Activated CD4-positive, CD25-positive, alpha-beta regulatory T cell treated with anti-CD3 and anti-CD28 coated beads, Interleukin-2, amount 50 U/mL, for 16 hours (primary cell): Measurements from ENCODE around the gene ITIH5.
"Not testable (repeated sequence)": the region's sequence is repeated elsewhere in the genome, so short reads cannot be mapped to it uniquely, and the experiment has no call there.

Experiments
- DNase-seq: peaks from one replicate; pipeline ENCODE4 v3.0.0-alpha.2; 2020; ENCODE audit warnings: low read depth, low spot score

The ITIH5 gene

DNA sequence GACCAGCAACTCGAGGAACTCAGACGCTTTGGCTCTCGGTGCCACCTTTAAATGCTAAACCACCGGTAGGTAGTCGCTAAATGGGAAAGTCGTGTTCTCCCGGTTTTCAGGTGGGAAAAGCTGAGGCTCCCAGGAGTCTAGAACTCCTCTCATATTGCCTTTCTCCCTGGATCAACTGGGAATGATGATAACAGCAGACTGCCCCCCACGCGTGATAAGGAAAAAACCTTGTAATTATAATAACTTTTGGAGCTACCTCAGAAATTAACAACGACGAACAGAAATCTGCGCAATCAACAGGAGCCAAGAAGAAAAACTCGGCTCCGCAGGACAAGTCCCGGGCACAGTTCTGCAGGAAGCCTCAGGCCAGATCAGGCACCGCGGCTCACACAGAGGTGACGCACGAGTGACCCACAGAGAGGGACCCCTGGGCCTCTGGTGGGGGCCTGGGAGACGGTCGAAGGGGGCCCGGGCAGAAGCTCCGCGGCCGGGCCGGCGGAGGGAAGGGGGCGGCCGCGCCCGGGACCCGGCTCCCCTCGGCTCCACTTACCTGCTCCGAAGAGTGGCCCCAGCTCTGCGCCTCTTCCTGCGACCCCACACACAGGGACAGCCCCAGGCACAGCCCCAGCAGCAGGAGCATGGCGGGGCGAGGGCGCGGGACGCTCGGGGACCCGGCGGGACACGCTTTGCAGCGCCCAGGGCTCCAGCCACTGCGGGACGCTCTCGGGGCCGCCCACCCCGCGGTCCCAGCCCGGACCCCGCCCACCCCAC is at the start of gene ITIH5:
Gene ITIH5 (minus strand): TSS at position 714 of the 771 bp plus-strand sequence. CDS start 74 bp downstream, at position 640.
- DNase-seq: no peak

DNA sequence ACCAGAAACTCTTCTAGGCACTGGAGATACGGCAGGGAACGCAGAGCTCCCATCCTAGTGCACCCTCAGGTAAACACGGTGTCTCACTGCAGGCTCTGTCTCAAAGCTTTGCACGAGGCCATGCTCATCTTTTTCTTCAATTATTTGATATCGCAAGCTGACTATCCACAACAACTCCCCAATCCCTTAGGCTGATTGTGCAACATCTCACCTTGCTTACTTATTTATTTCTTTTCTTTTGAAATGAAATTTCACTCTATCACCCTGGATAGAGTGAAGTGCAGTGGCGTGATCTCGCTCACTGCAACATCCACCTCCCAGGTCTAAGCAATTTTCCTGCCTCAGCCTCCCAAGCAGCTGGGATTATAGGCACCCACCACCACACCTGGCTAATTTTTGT is 48.7 kb upstream of the ITIH5 start:
- no peak for DNase-seq

DNA sequence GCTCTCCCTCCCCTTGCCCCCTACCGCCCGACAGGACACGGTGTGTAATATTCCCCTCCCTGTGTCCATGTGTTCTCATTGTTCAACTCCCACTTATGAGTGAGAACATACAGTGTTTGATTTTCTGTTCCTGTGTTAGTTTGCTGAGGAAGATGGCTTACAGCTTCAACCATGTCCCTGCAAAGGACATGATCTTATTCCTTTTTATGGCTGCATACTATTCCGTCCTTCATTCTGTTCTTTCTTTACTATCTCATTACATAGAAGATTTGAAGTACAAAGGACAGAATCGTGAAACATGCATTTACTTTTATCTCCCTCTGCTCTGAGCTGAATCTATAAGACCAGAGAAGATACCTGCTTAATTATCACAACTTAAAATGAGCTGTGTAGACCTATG is 44.3 kb upstream of the ITIH5 start:
- DNase-seq: not testable (repeated sequence)

DNA sequence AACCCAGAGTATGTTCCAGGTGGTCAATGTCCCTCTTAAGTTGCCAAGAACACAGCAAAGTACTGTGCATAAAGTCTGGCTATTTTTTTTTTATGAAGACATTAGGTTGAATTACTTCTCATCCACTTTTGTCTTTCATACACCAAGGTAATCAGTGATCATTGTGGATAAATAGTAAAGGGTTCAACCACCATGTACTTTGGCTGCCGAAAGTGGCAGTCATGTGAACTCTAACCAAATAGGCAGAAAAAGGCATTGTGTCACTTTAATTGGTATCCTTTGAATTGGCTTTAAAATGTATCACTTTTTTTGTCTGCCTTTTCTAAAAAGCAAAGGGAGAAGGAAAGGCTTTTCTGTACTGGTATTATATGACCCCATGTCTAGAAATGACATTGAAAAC is 43.7 kb upstream of the ITIH5 start:
- DNase-seq: no peak

DNA sequence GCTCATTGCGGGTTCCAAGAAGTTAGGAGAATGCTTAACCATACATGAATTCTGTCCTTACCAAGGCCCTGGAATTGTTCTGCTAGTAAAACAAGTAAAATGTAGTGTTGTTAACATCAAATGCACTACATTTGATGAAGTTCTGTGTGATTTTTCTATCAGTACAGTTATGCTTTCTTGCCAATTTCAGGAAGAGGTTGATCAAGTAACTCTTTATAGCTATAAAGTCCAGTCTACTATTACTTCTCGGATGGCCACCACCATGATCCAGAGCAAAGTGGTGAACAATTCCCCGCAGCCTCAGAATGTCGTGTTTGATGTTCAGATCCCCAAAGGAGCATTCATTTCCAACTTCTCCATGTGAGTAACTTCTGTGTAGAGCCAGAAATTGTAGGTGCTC is 42.1 kb upstream of the ITIH5 start:
- no peak for DNase-seq

DNA sequence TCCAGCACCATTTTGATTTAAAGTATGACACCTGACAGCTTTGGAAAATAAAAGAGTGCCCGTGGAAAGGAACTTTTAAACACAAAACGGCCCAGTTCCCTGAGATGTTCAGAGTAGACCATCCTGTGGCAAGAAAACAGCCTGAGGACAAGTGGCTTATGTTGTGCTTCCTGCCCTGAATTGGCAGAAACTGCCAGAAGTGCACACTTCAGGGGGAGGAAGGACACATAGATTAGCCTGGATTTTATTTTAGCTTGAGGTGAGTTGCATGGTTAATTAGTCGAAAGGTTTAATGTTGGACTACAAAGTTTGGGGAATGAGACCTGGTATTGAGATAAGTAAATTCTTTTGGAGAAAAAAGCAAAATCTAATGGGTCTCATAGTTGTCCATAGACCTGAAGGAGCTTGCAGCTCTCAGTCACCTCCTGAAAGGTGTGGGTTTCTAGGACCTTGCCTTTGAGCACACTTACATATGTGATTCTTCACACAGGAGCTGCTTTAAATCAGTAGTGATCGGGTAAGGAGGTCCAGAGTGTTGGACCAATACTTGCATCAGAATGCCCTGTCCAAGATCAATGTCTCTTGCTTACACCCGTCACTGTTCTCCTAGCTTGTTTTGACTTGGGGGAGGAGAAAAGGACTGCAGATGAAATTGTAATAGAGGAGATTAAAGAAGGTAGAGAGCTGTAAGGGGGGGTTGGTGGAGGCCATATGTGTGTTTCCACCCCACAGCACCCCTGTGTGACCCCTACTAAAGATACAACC is 41.3 kb upstream of the ITIH5 start:
- DNase-seq: no peak

DNA sequence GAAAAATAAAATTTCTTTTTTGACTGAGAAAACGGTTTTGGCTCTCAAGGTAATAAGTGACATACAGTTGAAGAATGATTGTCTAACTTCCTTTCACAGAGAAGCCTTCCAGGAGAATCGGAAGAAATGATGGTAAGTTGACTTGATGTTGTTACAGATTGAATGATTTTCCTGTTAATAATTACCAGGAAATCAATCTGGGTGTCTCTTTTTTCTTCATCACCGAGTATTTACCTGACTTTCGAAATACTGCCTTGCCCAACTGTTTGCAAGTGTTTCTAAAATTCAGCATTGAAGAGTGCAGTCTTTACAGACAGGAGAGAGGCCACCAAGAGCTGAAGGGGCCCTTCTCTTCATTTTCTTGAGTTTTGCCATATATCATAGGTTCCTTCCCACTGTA is 40.3 kb upstream of the ITIH5 start:
- DNase-seq: no peak

DNA sequence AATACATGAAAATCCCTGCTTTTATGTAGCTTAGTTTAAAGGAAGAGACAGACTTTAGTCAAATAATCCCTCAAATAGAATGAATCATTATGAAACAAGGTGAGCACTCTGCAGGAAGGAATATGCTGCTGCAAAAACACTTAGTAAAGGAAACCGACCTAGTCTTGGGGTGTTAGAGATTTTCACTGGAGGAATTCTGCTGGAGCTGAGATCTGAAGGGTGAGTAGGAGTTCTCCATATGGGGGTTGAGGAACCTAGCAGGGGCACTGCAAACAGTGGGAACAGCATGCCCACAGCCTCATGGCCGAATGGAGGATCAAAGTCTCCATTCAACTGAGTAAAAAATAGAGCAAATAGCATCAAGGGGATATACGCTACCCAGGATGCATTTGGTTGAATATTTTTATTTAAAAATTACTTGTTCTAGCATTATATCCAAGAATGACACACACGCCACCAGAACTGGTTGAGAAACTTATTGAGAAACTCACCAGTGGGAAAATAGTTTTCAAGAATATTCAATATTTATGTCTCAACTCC is 39.8 kb upstream of the ITIH5 start:
- DNase-seq: no peak

DNA sequence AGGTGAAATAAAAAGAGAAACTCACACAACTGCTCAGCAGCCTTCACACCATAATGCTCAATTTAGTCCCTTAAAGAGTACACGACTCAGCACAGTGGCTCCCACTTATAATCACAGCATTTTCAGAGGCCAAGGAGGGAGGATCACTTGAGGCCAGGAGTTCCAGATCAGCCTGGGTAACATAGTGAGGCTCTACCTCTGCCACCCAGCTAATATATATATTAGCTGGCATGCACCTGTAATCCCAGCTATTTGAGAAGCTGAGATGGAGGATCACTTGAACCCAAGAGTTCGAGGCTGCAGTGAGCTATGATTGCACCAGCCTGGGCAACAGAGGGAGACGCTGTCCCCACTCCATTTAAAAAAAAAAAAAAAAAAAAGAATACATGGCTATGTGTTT is 38.6 kb upstream of the ITIH5 start:
- no peak for DNase-seq

DNA sequence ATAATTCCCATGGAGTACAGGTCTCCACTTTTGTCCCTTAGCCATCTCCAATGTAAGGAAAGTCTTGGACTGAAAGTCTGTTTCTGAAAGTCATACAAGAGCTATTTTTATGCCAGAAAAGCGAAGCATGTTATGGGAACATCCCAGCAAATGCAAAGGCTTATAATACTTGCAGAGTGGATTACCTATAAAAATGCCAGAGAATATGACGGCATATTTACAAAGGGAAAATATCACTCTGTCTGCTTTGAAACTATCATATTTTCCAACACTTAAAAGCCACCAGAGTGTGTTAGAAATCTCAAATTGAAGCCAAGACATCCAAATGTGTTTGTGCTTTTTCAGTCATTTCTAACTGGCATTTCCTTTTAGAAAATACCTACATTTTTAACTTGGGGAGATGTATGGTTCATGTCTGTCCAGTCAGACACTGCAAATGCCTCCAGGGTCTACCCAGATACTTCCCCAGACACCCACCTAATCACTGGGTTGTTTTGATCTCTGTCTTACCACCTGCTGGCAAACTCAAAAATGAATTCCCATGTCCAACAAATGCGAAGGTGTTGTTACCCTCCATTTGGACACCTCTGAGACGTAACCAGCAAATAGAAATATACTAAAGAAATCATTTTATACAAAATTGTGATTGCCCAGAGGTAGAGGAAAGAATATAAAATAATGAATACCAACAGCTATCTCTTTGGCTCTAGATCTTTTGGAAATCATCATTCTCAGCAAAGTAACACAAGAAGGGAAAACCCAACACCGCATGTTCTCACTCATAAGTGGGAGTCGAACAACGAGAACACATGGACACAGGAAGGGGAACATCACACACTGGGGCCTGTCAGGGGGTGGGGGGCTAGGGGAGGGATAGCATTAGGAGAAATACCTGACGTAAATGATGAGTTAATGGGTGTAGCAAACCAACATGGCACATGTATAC is 37.6 kb upstream of the ITIH5 start:
- DNase-seq: no peak

DNA sequence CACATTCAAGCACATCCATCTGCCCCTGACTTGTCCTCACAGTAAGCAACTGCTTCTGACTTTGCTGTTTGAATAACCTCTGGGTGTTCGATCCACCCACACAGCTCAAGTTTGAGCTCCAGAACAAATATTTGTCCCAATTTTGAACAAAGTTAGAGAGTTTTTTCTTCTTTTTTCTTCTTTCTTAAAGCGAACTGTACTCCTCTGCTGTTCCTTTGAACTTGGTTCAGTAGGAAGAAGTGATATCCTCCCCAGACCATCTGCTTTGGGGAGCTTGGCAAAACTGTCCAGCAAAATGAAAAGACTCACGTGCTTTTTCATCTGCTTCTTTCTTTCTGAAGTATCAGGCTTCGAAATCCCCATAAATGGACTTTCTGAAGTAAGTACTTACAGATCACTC is 36.4 kb upstream of the ITIH5 start, which contains the start of gene ITIH2:
Gene ITIH2 (plus strand): TSS at position 177 of the 400 bp plus-strand sequence. CDS start 119 bp downstream, at position 296.
- no peak for DNase-seq

DNA sequence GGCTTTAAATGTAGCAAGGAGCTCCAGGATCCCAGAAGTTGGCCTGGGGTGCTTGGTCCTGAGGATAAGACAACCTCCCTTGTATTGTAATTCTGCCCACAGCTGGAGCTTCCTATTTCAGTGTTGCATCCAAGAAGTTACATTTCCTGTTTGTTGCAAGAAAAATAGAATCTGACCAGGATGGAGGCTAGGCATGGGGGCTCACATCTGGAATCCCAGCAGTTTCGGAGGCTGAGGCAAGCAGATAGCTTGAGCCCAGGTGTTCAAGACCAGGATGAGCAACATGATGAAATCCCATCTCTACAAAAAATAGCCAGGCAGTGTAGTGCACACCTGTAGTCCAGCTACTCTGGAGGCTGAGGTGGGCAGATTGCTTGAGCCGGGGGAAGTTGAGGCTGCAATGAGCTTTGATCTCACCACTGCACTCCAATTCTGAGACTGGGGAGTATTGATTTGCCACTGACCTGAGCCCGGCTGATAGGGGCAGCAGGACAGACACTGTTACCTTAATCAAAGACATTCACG is 35.6 kb upstream of the ITIH5 start:
- DNase-seq: no peak

DNA sequence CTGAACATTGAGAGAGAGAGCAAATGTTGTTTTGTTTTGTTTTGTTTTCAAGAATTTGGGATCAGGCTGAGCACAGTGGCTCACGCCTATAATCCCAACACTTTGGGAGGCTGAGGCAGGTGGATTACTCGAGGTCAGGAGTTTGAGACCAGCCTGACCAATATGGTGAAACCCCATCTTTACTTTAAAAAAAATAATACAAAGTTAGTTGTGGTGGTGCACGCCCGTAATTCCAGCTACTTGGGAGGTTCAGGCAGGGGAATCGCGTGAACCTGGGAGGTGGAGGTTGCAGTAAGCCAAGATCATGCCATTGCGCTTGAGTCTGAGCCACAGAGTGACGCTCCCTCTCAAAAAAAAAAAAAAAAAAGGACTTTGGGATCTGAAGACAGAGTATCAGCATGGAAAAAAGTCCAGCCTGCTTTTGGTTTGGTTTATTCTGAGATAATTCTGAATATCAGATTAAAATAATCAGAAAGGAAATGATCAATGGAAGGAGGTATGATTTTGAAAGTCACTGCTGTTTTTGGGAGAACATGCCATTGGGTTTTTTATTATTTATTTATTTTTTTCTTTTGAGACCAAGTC is 34.5 kb upstream of the ITIH5 start:
- DNase-seq: no peak

DNA sequence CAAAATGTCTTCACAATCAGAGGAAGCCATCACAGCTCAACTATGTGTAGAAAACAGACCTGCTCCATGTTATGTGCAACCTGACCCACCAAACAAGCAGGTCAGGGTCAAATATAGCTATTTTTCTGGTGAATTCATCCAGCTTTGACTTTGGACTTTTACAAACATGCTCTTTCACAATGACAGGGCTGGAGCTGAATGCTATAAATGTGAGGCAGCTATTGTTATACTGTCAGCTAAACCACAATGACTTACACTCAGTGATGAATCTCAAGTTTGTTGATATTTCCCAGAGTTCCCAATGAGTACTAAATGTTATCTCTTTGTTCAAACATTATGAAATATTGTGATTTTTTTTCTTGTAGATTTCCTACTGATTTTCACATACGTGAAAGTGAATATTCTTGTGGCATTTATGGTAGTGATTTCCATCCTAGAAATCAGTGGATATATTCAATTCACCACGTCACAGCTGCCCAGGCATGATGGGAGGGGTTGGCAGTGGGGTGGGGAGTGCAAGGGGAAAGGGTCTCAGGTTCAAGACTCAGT is 33.9 kb upstream of the ITIH5 start:
- no peak for DNase-seq

DNA sequence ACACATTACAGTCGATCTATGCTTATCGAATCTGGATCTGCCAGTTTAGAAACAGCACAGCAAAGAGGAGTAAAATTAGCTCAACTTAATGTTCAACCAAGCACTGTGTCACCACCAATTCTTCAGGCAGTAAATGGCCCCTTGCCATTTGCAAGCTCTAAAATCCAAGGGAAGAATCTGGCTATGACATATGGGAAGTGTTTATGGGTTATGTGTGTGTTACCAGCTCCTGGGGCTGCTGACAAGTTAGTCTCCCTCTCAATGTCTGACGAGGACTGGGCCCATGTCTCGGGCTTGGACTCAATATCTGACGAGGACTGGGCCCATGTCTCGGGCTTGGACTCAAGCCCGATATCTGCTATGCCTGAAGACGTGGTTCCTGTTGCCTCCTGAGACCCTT is 30.7 kb upstream of the ITIH5 start:
- DNase-seq: no peak

DNA sequence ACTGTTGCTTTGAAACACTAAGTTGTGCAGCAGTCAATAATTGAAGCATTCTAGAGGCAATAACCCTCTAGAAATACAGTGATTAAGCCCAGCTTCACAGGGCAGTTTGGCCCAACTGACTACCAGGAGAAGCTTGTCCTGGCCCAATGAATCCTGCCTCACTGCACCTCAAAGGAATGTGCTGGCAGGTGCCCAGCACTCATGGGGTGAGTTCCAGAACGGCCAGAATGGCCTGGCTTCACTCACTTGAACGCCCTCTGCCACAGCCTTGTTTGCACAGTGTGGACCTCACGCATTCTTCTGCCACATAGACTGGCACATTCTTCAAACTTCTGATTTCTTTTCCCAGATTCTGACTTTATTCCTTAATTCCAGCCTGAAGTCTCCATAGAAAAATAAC is 29.8 kb upstream of the ITIH5 start:
- DNase-seq: no peak

DNA sequence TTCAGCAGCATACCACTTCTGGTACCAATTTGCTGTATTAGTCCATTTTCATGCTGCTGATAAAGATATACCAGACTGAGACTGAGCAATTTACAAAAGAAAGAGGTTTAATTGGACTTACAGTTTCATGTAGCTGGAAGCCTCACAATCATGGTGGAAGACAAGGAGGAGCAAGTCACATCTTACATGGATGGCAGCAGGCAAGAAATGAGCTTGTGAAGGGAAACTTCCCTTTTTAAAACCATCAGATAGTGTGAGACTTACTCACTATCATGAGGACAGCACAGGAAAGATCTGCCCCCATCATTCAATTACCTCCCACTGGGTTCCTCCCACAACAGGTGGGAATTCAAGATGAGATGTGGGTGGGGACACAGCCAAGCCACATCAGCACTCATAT is 26.4 kb upstream of the ITIH5 start:
- not testable (repeated sequence) for DNase-seq

DNA sequence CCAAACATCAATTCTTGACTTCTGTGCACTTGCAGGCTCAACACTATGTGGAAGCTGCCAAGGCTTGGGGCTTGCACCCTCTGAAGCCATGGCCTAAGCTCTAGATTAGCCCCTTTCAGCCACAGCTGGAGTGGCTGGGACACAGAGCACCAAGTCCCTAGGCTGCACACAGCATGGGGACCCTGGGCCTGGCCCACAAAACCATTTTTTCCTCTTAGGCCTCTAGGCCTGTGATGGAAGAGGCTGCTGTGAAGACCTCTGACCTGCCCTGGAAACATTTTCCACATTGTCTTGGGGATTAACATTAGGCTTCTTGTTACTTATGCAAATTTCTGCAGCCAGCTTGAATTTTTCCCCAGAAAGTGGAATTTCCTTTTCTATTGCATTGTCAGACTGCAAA is 25.6 kb upstream of the ITIH5 start:
- not testable (repeated sequence) for DNase-seq

DNA sequence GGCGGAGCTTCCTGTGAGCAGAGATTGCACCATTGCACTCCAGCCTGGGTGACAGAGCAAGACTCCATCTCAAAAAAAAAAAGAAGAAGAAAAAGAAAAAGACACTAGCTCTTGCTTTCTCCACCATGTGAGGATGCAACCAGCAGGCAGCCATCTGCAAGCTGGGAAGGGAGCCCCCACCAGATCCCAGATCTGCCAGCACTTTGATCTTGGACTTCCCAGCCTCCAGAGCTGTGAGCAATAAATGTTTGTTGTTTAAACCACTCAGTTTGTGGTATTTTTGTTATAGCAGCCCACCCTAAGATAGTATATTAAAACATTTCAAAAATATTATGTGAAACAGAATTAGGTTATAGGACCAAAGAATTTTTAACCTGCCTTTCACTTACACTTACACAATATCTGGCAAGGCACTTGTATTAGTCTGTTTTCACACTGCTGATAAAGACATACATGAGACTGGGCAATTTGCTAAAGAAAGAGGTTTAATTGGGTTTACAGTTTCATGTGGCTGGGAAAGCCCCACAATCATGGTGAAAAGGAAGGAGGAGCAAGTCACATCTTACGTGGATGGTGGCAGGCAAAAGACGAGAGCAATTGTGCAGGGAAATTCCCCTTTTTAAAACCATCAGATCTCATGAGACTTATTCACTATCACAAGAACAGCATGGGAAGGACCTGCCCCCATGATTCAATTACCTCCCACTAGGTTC is 24.3 kb upstream of the ITIH5 start:
- DNase-seq: not testable (repeated sequence)

DNA sequence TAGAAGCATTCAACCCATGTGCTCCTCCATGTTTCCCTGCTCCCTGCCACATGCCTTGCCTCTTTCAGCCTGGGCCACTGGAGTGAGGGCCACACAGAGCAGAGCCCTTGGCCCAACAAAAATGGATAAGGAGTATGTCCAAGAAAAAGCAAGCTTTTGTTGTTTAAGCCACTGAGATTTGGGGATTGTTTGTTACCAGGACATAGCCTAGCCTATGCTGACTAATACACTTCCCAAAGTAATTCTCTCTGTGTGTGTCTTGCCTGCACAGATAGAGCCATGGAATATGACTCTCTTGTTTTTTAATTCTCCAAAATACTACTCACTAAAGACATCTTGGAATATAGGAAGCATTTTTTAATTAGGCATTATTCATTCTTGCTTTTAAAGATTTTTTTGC is 22.8 kb upstream of the ITIH5 start:
- DNase-seq: no peak
